ENCODE measurements around the gene KRT5.

Gene KRT5

GRCh38 chr12:52480073-52480472 lies 40.1 kb downstream of the KRT5 start:
- TF ChIP-seq ZNF274 (IDR thresholded peaks at IDR 0.05; ENCODE audit: low read depth, low read length) (no peak), YY1 (IDR thresholded peaks at IDR 0.05; ENCODE audit: insufficient read depth, insufficient read length) (no peak), SUZ12 (IDR thresholded peaks at IDR 0.05; ENCODE audit: extremely low read depth, insufficient read depth, insufficient read length) (no peak)
- no peak for DNase-seq (ENCODE audit: low read depth, low spot score)
- no peaks in the 10 kb centered on the region for H3K4me1 ChIP-seq (ENCODE audit: insufficient read depth, insufficient read length)
- peaks cover 58% of the 10 kb centered on the region for H3K9me3 ChIP-seq (ENCODE audit: insufficient read depth, low read length)
- no peaks in the 10 kb centered on the region for H3K27me3 ChIP-seq (ENCODE audit: insufficient read depth, insufficient read length)
- no peaks in the 10 kb centered on the region for H3K36me3 ChIP-seq (ENCODE audit: insufficient read depth, insufficient read length, low read length)
- no peak overlapping the region for H3K9ac ChIP-seq (ENCODE audit: insufficient read length, low read depth)
- no peak overlapping the region for H3K4me3 ChIP-seq (ENCODE audit: insufficient read length, low read depth)

- Histone ChIP-seq H3K9ac (ENCODE audit: insufficient read length, low read depth) (no peak overlapping the region), H3K36me3 (ENCODE audit: insufficient read depth, insufficient read length, low read length) (no peaks in the 10 kb centered on the region), H3K4me1 (ENCODE audit: insufficient read depth, insufficient read length) (no peaks in the 10 kb centered on the region), H3K9me3 (ENCODE audit: insufficient read depth, low read length) (peaks cover 53% of the 10 kb centered on the region; the same call in 1 of the 2 replicates), H3K4me3 (ENCODE audit: insufficient read length, low read depth) (no peak overlapping the region), H3K27me3 (ENCODE audit: insufficient read depth, insufficient read length) (no peaks in the 10 kb centered on the region)
- TF ChIP-seq SUZ12 (IDR thresholded peaks at IDR 0.05; ENCODE audit: extremely low read depth, insufficient read depth, insufficient read length) (no peak), ZNF274 (IDR thresholded peaks at IDR 0.05; ENCODE audit: low read depth, low read length) (no peak), YY1 (IDR thresholded peaks at IDR 0.05; ENCODE audit: insufficient read depth, insufficient read length) (no peak)
- no peak for DNase-seq (ENCODE audit: low read depth, low spot score)
Observed at GRCh38 chr12:52477651-52478050, 42.5 kb downstream of the KRT5 start.

GRCh38 chr12:52474212-52474611 lies 46.0 kb downstream of the KRT5 start:
- Histone ChIP-seq H3K9me3 (ENCODE audit: insufficient read depth, low read length) (peaks cover 36% of the 10 kb centered on the region; the same call in 1 of the 2 replicates), H3K27me3 (ENCODE audit: insufficient read depth, insufficient read length) (no peaks in the 10 kb centered on the region), H3K4me3 (ENCODE audit: insufficient read length, low read depth) (no peak overlapping the region), H3K9ac (ENCODE audit: insufficient read length, low read depth) (no peak overlapping the region), H3K36me3 (ENCODE audit: insufficient read depth, insufficient read length, low read length) (no peaks in the 10 kb centered on the region), H3K4me1 (ENCODE audit: insufficient read depth, insufficient read length) (no peaks in the 10 kb centered on the region)
- no peak for DNase-seq (ENCODE audit: low read depth, low spot score)
- TF ChIP-seq ZNF274 (IDR thresholded peaks at IDR 0.05; ENCODE audit: low read depth, low read length), result no peak
- TF ChIP-seq YY1 (IDR thresholded peaks at IDR 0.05; ENCODE audit: insufficient read depth, insufficient read length), result no peak
- no peak for TF ChIP-seq SUZ12 (IDR thresholded peaks at IDR 0.05; ENCODE audit: extremely low read depth, insufficient read depth, insufficient read length)

- TF ChIP-seq ZNF274 (IDR thresholded peaks at IDR 0.05; ENCODE audit: low read depth, low read length), result no peak
- no peak for TF ChIP-seq SUZ12 (IDR thresholded peaks at IDR 0.05; ENCODE audit: extremely low read depth, insufficient read depth, insufficient read length)
- TF ChIP-seq YY1 (IDR thresholded peaks at IDR 0.05; ENCODE audit: insufficient read depth, insufficient read length), result no peak
- H3K9ac ChIP-seq (ENCODE audit: insufficient read length, low read depth), result no peak within 1 kb of the TSS
- H3K4me1 ChIP-seq (ENCODE audit: insufficient read depth, insufficient read length), result no peaks in the 10 kb centered on the region
- H3K36me3 ChIP-seq (ENCODE audit: insufficient read depth, insufficient read length, low read length), result no peaks in the 10 kb centered on the region
- no peak for DNase-seq (ENCODE audit: low read depth, low spot score)
- H3K4me3 ChIP-seq (ENCODE audit: insufficient read length, low read depth), result no peak within 1 kb of the TSS
- peaks cover 32% of the 10 kb centered on the region; the same call in 1 of the 2 replicates for H3K9me3 ChIP-seq (ENCODE audit: insufficient read depth, low read length)
- H3K27me3 ChIP-seq (ENCODE audit: insufficient read depth, insufficient read length), result no peaks in the 10 kb centered on the region
Observed at GRCh38 chr12:52473768-52474167, 46.4 kb downstream of the KRT5 start, which contains the start of gene KRT6C. KRT6C (minus strand) TSS chr12:52473805; CDS start chr12:52473737, 68 bp downstream.

GRCh38 chr12:52469853-52470252 lies 50.3 kb downstream of the KRT5 start:
- no peaks in the 10 kb centered on the region for H3K4me1 ChIP-seq (ENCODE audit: insufficient read depth, insufficient read length)
- no peaks in the 10 kb centered on the region for H3K27me3 ChIP-seq (ENCODE audit: insufficient read depth, insufficient read length)
- no peaks in the 10 kb centered on the region for H3K36me3 ChIP-seq (ENCODE audit: insufficient read depth, insufficient read length, low read length)
- no peak for DNase-seq (ENCODE audit: low read depth, low spot score)
- H3K9ac ChIP-seq (ENCODE audit: insufficient read length, low read depth), result no peak overlapping the region
- TF ChIP-seq SUZ12 (IDR thresholded peaks at IDR 0.05; ENCODE audit: extremely low read depth, insufficient read depth, insufficient read length), result no peak
- peaks cover 5% of the 10 kb centered on the region; the same call in 1 of the 2 replicates for H3K9me3 ChIP-seq (ENCODE audit: insufficient read depth, low read length)
- no peak overlapping the region for H3K4me3 ChIP-seq (ENCODE audit: insufficient read length, low read depth)

- no peaks in the 10 kb centered on the region for H3K4me1 ChIP-seq (ENCODE audit: insufficient read depth, insufficient read length)
- no peaks in the 10 kb centered on the region; the same call in 1 of the 2 replicates for H3K9me3 ChIP-seq (ENCODE audit: insufficient read depth, low read length)
- H3K9ac ChIP-seq (ENCODE audit: insufficient read length, low read depth), result no peak overlapping the region
- DNase-seq (ENCODE audit: low read depth, low spot score), result no peak
- no peak overlapping the region for H3K4me3 ChIP-seq (ENCODE audit: insufficient read length, low read depth)
- H3K27me3 ChIP-seq (ENCODE audit: insufficient read depth, insufficient read length), result no peaks in the 10 kb centered on the region
- TF ChIP-seq ZNF274 (IDR thresholded peaks at IDR 0.05; ENCODE audit: low read depth, low read length) (no peak), SUZ12 (IDR thresholded peaks at IDR 0.05; ENCODE audit: extremely low read depth, insufficient read depth, insufficient read length) (no peak), YY1 (IDR thresholded peaks at IDR 0.05; ENCODE audit: insufficient read depth, insufficient read length) (no peak)
- H3K36me3 ChIP-seq (ENCODE audit: insufficient read depth, insufficient read length, low read length), result no peaks in the 10 kb centered on the region
Observed at GRCh38 chr12:52464897-52465296, 55.3 kb downstream of the KRT5 start.
